A549 (cell line): ENCODE data around the gene MCTP2. TPM values are rescaled to one million over a fixed set of nuclear protein-coding genes. Genes with fewer than 3 reads are reported as not detected.

ENCODE experiments used
- ATAC-seq, 2 experiments: fragments of 200-7000 bp in 1 of 2; fragments of >200 bp in 1 of 2; cut with Nextera tagmentation in 1 of 2; cut with Tn5 transposase in 1 of 2; 3 replicates each; pipeline versions ENCODE4 v1.8.0 to v1.9.1; 2018 to 2020; ENCODE audit warnings: mild to moderate bottlenecking in 1 of 2, moderate library complexity in 1 of 2
- CTCF ChIA-PET: fragments of 300-600 bp; sonication (Branson Sonifier 250); formaldehyde crosslinking; extraction: SDS; loops from one replicate; lab custom pipeline; 2021; ENCODE audit warnings: antibody characterized with exemption, inconsistent platforms; lab: Yijun Ruan, JAX
- POLR2A ChIA-PET: fragments of 350-600 bp; formaldehyde crosslinking; extraction: SDS; loops from one replicate; lab custom pipeline; 2021; ENCODE audit warnings: antibody characterized with exemption, inconsistent platforms; lab: Yijun Ruan, JAX
- DNase-seq, 2 experiments: peaks; one replicate each; pipeline versions ENCODE4 v3.0.0 to v3.0.0-alpha.2; 2011 to 2016; ENCODE audit warnings: low read depth in 1 of 2, low spot score in 1 of 2
- FAIRE-seq: peaks from 2 replicates; lab custom pipeline; 2011; peaks lifted over from hg19 to GRCh38; lab: Jason Lieb, UNC
- H3K27ac ChIP-seq, 2 experiments: fragments of >200 bp; sonication (Bioruptor Twin); formaldehyde crosslinking; 3 replicates each; pipeline ENCODE4 v1.5.1; 2016 to 2017
- H3K4me1 ChIP-seq: fragments of >200 bp; sonication (Bioruptor Twin); formaldehyde crosslinking; 3 replicates; pipeline ENCODE4 v1.6.1; 2016
- H3K4me2 ChIP-seq: fragments of >200 bp; sonication (Bioruptor Twin); formaldehyde crosslinking; 3 replicates; pipeline ENCODE4 v1.6.1; 2016
- H3K4me3 ChIP-seq: fragments of >200 bp; sonication (Bioruptor Twin); formaldehyde crosslinking; 3 replicates; pipeline ENCODE4 v1.5.1; 2016
- H3K9me3 ChIP-seq: fragments of >200 bp; sonication (Bioruptor Twin); formaldehyde crosslinking; 3 replicates; pipeline ENCODE4 v1.6.1; 2016
- CHD2 ChIP-seq: fragments of 150-350 bp; IDR thresholded peaks from 2 replicates; pipeline ENCODE4 v1.6.1; 2014; ENCODE audit warnings: low read length; ENCODE audit not compliant: partially characterized antibody
- CTCF ChIP-seq: fragments of >200 bp; sonication (Bioruptor Twin); formaldehyde crosslinking; IDR thresholded peaks from 3 replicates; pipeline ENCODE4 v1.5.1; 2016
- E2F6 ChIP-seq: IDR thresholded peaks from 2 replicates; pipeline ENCODE4 v1.6.1; 2012; ENCODE audit warnings: low read depth, borderline replicate concordance
- FOSB ChIP-seq: fragments of 250-450 bp; sonication (Bioruptor Pico); IDR thresholded peaks from 2 replicates; pipeline ENCODE4 v1.5.0; 2020; ENCODE audit warnings: mild to moderate bottlenecking, moderate library complexity
- HMGXB4 ChIP-seq: fragments of 250-450 bp; sonication (Bioruptor Pico); IDR thresholded peaks from 2 replicates; pipeline ENCODE4 v1.5.0; 2021; ENCODE audit warnings: mild to moderate bottlenecking, moderate library complexity, borderline replicate concordance
- HOXB13 ChIP-seq: fragments of 250-450 bp; sonication (Bioruptor Pico); IDR thresholded peaks from 2 replicates; pipeline ENCODE4 v1.5.0; 2020; ENCODE audit warnings: low read depth, mild to moderate bottlenecking, moderate library complexity
- JUN ChIP-seq, 2 experiments: fragments of >200 bp; sonication (Bioruptor Twin); formaldehyde crosslinking; IDR thresholded peaks; 2 replicates in 1 of 2; 3 replicates in 1 of 2; pipeline ENCODE4 v1.6.1; 2016 to 2017
- MAFK ChIP-seq: fragments of 450-650 bp; IDR thresholded peaks from 2 replicates; pipeline ENCODE4 v1.6.1; 2014; ENCODE audit not compliant: partially characterized antibody
- NFE2L2 ChIP-seq: fragments of 150-350 bp; conservative IDR thresholded peaks from 2 replicates; pipeline ENCODE4 v1.6.1; 2014; ENCODE audit warnings: low read length
- PHF8 ChIP-seq: fragments of 200-600 bp; sonication (generic); IDR thresholded peaks from 2 replicates; pipeline ENCODE4 v1.6.1; 2016; ENCODE audit warnings: low read depth, mild to moderate bottlenecking, antibody characterized with exemption, moderate library complexity, borderline replicate concordance
- POLR2AphosphoS2 ChIP-seq: conservative IDR thresholded peaks from 2 replicates; pipeline ENCODE4 v1.6.1; 2012; ENCODE audit warnings: low read length, improper control_type of control experiment, inconsistent platforms
- RARB ChIP-seq: fragments of 250-450 bp; sonication (Bioruptor Pico); IDR thresholded peaks from 2 replicates; pipeline ENCODE4 v1.8.0; 2021; ENCODE audit warnings: mild to moderate bottlenecking, moderate library complexity
- RCOR1 ChIP-seq: fragments of 150-350 bp; IDR thresholded peaks from 2 replicates; pipeline ENCODE4 v1.6.1; 2014; ENCODE audit warnings: antibody characterized with exemption, low read length, low read depth
- TP53 ChIP-seq: fragments of 250-450 bp; sonication (Bioruptor Pico); IDR thresholded peaks from 2 replicates; pipeline ENCODE4 v1.5.0; 2021; ENCODE audit warnings: mild to moderate bottlenecking, moderate library complexity
- ZC3H11A ChIP-seq: fragments of 450-650 bp; IDR thresholded peaks from 2 replicates; pipeline ENCODE4 v1.6.1; 2014; ENCODE audit warnings: antibody characterized with exemption, mild to moderate bottlenecking
- ZFP36 ChIP-seq: fragments of 450-650 bp; IDR thresholded peaks from 2 replicates; pipeline ENCODE4 v1.6.1; 2014; ENCODE audit warnings: borderline replicate concordance; ENCODE audit not compliant: partially characterized antibody
- WGBS: methylation state at CpG from one replicate; pipeline ENCODE4 v1.1.6; 2017; ENCODE audit errors: missing lambda C conversion rate; 5-methylcytosine and 5-hydroxymethylcytosine counted together
- polyA plus RNA-seq, 4 experiments: library from polyadenylated mRNA; depleted of rRNA in 3 of 4; stranded (reverse); fragments of >200 nt; fragmentation: RNase III in 1 of 4; extraction: RNeasy Plus Mini Kit Qiagen cat#74134 plus additional on column Dnase treatment in 1 of 4; gene quantifications; 2 replicates in 3 of 4; 3 replicates in 1 of 4; pipeline ENCODE4 v1.2.3, GENCODE V29; 2011 to 2017

MCTP2 gene
- polyA plus RNA-seq, 2 of the 4 experiments (the other 2 are of a cell fraction), result not detected

GRCh38 chr15:94385441-94385840 lies 154.1 kb downstream of the MCTP2 start:
- Histone ChIP-seq H3K9me3 (no peaks in the 10 kb centered on the region; the same call in 2 of the 3 replicates), H3K27ac (no peak overlapping the region), H3K4me1 (no peaks in the 10 kb centered on the region), H3K4me2 (no peak overlapping the region), H3K4me3 (no peak overlapping the region)
- POLR2A ChIA-PET, result no interaction called here
- no peak for TF ChIP-seq FOSB (CRISPR knock-in tag)
- no peak for TF ChIP-seq E2F6
- no peak for TF ChIP-seq ZC3H11A
- no peak for TF ChIP-seq MAFK
- no peak for TF ChIP-seq RARB (CRISPR knock-in tag)
- CTCF ChIA-PET, result no interaction called here
- ATAC-seq (no peak), FAIRE-seq (no peak), DNase-seq (no peak)
- 5% methylated on average over 4 of the region's 4 CpGs for WGBS

GRCh38 chr15:94386351-94386750 lies 155.0 kb downstream of the MCTP2 start:
- H3K4me2 ChIP-seq, result no peak overlapping the region
- POLR2A ChIA-PET, result no interaction called here
- no peak for DNase-seq
- no peaks in the 10 kb centered on the region; the same call in 1 of the 3 replicates for H3K9me3 ChIP-seq
- CTCF ChIA-PET, result interaction anchor here (0.6 kb wide), 1 partner anchor 33 kb away, joined by 3 read pairs; no protein-coding TSS in a partner anchor
- H3K4me3 ChIP-seq, result no peak overlapping the region
- H3K27ac ChIP-seq, result no peak overlapping the region
- FAIRE-seq, result no peak
- no peak for ATAC-seq
- TF ChIP-seq CHD2 (no peak), PHF8 (no peak), E2F6 (no peak), TP53 (CRISPR knock-in tag) (no peak), POLR2AphosphoS2 (no peak), JUN (IDR thresholded peaks at IDR 0.05) (no peak), ZFP36 (no peak), CTCF (no peak), RCOR1 (no peak), HMGXB4 (CRISPR knock-in tag) (no peak), HOXB13 (CRISPR knock-in tag) (no peak)
- WGBS, result 39% methylated on average over 7 of the region's 7 CpGs
- no peaks in the 10 kb centered on the region for H3K4me1 ChIP-seq

- Histone ChIP-seq H3K4me1 (no peaks in the 10 kb centered on the region), H3K4me2 (no peak overlapping the region), H3K4me3 (no peak overlapping the region), H3K9me3 (no peaks in the 10 kb centered on the region; the same call in 1 of the 3 replicates), H3K27ac (no peak overlapping the region)
- WGBS, result 2% methylated on average over 2 of the region's 2 CpGs
- no peak for DNase-seq
- TF ChIP-seq NFE2L2, result no peak
- TF ChIP-seq MAFK, result no peak
- CTCF ChIA-PET, result no interaction called here
- no peak for ATAC-seq
- FAIRE-seq, result no peak
- POLR2A ChIA-PET, result no interaction called here
Measured at GRCh38 chr15:94387442-94387841, 156.1 kb downstream of the MCTP2 start.
